A673 (cell line): ENCODE results near the gene SYK. TPM values are rescaled to one million over a fixed set of nuclear protein-coding genes. Genes with fewer than 3 reads are reported as not detected.
"Not testable (repeated sequence)": the region's sequence is repeated elsewhere in the genome, so short reads cannot be mapped to it uniquely, and the experiment has no call there.

ENCODE experiments used
- BruUV-seq: library from RNA; stranded (reverse); fragments of 400-500 nt; replicated peaks from 2 replicates; lab custom pipeline; 2021; lab: Mats Ljungman, UMichigan
- CTCF ChIA-PET: fragments of 300-600 bp; sonication (Branson Sonifier 250); formaldehyde crosslinking; loops from one replicate; lab custom pipeline; 2022; ENCODE audit warnings: antibody characterized with exemption; lab: Charles Lee
- POLR2A ChIA-PET: fragments of 300-600 bp; sonication (Branson Sonifier 250); formaldehyde crosslinking; loops from one replicate; lab custom pipeline; 2022; ENCODE audit warnings: antibody characterized with exemption; ENCODE audit not compliant: low non-redundant PET; lab: Charles Lee
- DNase-seq: peaks from one replicate; pipeline ENCODE4 v3.0.0-alpha.2; 2015; ENCODE audit warnings: low spot score
- H3K27ac ChIP-seq: fragments of 200-600 bp; sonication (generic); 2 replicates; pipeline ENCODE4 v1.5.1; 2016; ENCODE audit warnings: mixed run types, low read depth, mild to moderate bottlenecking, mixed read lengths, antibody characterized with exemption, low read length; ENCODE audit not compliant: poor library complexity, severe bottlenecking
- H3K27me3 ChIP-seq: fragments of 200-600 bp; sonication (generic); replicated peaks from 2 replicates; pipeline ENCODE4 v1.6.1; 2017; ENCODE audit warnings: mixed run types, low read depth, mild to moderate bottlenecking, mixed read lengths, antibody characterized with exemption, low read length; ENCODE audit not compliant: insufficient read depth, poor library complexity
- H3K36me3 ChIP-seq: fragments of 200-600 bp; sonication (generic); 2 replicates; pipeline ENCODE4 v1.6.1; 2016; ENCODE audit warnings: mixed run types, mild to moderate bottlenecking, mixed read lengths, antibody characterized with exemption, low read length; ENCODE audit not compliant: insufficient read depth, poor library complexity, severe bottlenecking
- H3K4me1 ChIP-seq: fragments of 200-600 bp; sonication (generic); 2 replicates; pipeline ENCODE4 v1.6.1; 2017; ENCODE audit warnings: mixed run types, mild to moderate bottlenecking, mixed read lengths, antibody characterized with exemption, low read length; ENCODE audit not compliant: insufficient read depth, poor library complexity, severe bottlenecking
- H3K4me3 ChIP-seq: fragments of 200-600 bp; sonication (generic); 2 replicates; pipeline ENCODE4 v1.5.1; 2016; ENCODE audit warnings: low read depth, mixed run types, mild to moderate bottlenecking, mixed read lengths, low read length; ENCODE audit not compliant: poor library complexity, severe bottlenecking
- H3K9me3 ChIP-seq: fragments of 200-600 bp; sonication (generic); 2 replicates; pipeline ENCODE4 v1.6.1; 2016; ENCODE audit warnings: mixed run types, low read depth, mild to moderate bottlenecking, mixed read lengths, antibody characterized with exemption, low read length; ENCODE audit not compliant: poor library complexity, severe bottlenecking
- EZH2 ChIP-seq: fragments of 200-600 bp; sonication (generic); IDR thresholded peaks from 2 replicates; pipeline ENCODE4 v1.6.1; 2017; ENCODE audit warnings: borderline replicate concordance, low read depth, mild to moderate bottlenecking, mixed read lengths, antibody characterized with exemption, low read length; ENCODE audit not compliant: poor library complexity, severe bottlenecking
- intact Hi-C: fragments of 100-400 bp; cut with micrococcal nuclease; formaldehyde crosslinking; loops from one replicate; pipeline ENCODE4 v1.10.0; 2022; ENCODE audit not compliant: unreplicated experiment
- total RNA-seq: library from RNA; stranded (reverse); gene quantifications from 2 replicates; pipeline ENCODE4 v1.2.3, GENCODE V29; 2021
- TF ChIP-seq, protein P1 (sequence below): fragments of 300-800, 200-600 bp; sonication (generic); conservative IDR thresholded peaks from 2 replicates; pipeline ENCODE4 v1.5.1; 2017; ENCODE audit warnings: low read depth, mild to moderate bottlenecking, antibody characterized with exemption, low read length, moderate library complexity, mixed read lengths

The SYK gene
- total RNA-seq, 1 experiment from 2014 or later = 14.9 TPM

DNA sequence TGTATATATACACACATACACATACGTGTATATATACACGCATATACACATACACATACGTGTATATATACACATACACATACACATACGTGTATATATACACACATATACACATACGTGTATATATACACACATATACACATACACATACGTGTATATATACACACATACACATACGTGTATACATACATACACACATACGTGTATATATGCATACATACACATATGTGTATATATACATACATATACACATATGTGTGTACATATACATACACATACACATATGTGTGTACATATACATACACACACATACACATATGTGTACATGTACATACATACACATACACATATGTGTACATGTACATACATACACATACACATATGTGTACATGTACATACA lies 82.6 kb downstream of the SYK start:
- no TSS peak for BruUV-seq
- H3K4me1 ChIP-seq = no peaks in the 10 kb centered on the region
- H3K27ac ChIP-seq = no peak overlapping the region
- no peak for TF ChIP-seq EZH2
- TF ChIP-seq, protein P1, sequence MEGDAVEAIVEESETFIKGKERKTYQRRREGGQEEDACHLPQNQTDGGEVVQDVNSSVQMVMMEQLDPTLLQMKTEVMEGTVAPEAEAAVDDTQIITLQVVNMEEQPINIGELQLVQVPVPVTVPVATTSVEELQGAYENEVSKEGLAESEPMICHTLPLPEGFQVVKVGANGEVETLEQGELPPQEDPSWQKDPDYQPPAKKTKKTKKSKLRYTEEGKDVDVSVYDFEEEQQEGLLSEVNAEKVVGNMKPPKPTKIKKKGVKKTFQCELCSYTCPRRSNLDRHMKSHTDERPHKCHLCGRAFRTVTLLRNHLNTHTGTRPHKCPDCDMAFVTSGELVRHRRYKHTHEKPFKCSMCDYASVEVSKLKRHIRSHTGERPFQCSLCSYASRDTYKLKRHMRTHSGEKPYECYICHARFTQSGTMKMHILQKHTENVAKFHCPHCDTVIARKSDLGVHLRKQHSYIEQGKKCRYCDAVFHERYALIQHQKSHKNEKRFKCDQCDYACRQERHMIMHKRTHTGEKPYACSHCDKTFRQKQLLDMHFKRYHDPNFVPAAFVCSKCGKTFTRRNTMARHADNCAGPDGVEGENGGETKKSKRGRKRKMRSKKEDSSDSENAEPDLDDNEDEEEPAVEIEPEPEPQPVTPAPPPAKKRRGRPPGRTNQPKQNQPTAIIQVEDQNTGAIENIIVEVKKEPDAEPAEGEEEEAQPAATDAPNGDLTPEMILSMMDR = no peak
- no peaks in the 10 kb centered on the region for H3K36me3 ChIP-seq
- DNase-seq = no peak
- no peak overlapping the region for H3K4me3 ChIP-seq
- CTCF ChIA-PET = no interaction called here
- intact Hi-C loops = no loop called here
- POLR2A ChIA-PET = no interaction called here
- H3K9me3 ChIP-seq = no peaks in the 10 kb centered on the region
- no peaks in the 10 kb centered on the region for H3K27me3 ChIP-seq

- H3K4me1 ChIP-seq, H3K27me3 ChIP-seq, H3K4me3 ChIP-seq, H3K27ac ChIP-seq, POLR2A ChIA-PET, CTCF ChIA-PET, H3K36me3 ChIP-seq, intact Hi-C loops, DNase-seq, H3K9me3 ChIP-seq, BruUV-seq: not testable (repeated sequence)
These were observed 85.2 kb downstream of the SYK start for GRCh38 chr9:90886868-90887267.

DNA sequence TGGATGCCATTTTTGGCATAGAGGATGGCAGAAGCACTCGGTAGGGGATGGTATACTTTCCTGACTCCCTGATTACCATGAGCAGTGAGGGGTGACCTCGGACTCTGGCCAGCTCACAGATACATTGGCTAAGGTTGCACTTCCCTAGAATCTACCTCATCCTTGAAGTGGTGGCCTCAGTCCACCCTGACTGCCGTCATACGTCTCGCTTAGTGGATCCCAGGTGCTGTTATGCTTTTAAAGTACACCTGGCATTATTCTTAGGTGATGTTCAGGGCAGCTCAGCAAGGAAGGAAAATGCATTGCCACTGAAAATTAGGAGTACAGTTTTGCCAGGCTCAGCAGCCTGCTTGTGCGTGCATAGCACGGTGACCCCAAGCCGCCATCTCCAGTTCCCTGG lies 87.3 kb downstream of the SYK start:
- DNase-seq = no peak
- no peaks in the 10 kb centered on the region for H3K4me1 ChIP-seq
- CTCF ChIA-PET = no interaction called here
- no peaks in the 10 kb centered on the region for H3K27me3 ChIP-seq
- no peak overlapping the region for H3K4me3 ChIP-seq
- TF ChIP-seq, protein P1 = no peak
- no peak for TF ChIP-seq EZH2
- BruUV-seq = no TSS peak
- no peaks in the 10 kb centered on the region for H3K36me3 ChIP-seq
- intact Hi-C loops = no loop called here
- no peak overlapping the region for H3K27ac ChIP-seq
- POLR2A ChIA-PET = no interaction called here
- no peaks in the 10 kb centered on the region for H3K9me3 ChIP-seq

GRCh38 chr9:90890146-90890810 lies 88.7 kb downstream of the SYK start:
- no peaks in the 10 kb centered on the region for H3K9me3 ChIP-seq
- H3K36me3 ChIP-seq = no peaks in the 10 kb centered on the region
- H3K4me3 ChIP-seq = no peak overlapping the region
- CTCF ChIA-PET = no interaction called here
- POLR2A ChIA-PET = no interaction called here
- intact Hi-C loops = no loop called here
- DNase-seq = no peak
- TF ChIP-seq, protein P1 = 0 out of 2 replicates have a peak, but pooled peaks have one; percentile 18
- TF ChIP-seq EZH2 = no peak
- H3K4me1 ChIP-seq = no peaks in the 10 kb centered on the region
- no peak overlapping the region for H3K27ac ChIP-seq
- BruUV-seq = no TSS peak
- no peaks in the 10 kb centered on the region for H3K27me3 ChIP-seq
